GM12873 (cell line): Measurements from ENCODE around the gene ADTRP.

ENCODE experiments used
- CTCF ChIP-seq: IDR thresholded peaks from 2 replicates; pipeline ENCODE4 v1.5.1; 2012; ENCODE audit warnings: low read depth, mild to moderate bottlenecking, moderate library complexity, low read length, control low read depth; ENCODE audit not compliant: insufficient read depth; ENCODE audit errors: missing control alignments

ADTRP gene

GRCh38 chr6:11815231-11815630, 36.6 kb upstream of the ADTRP start:
- TF ChIP-seq CTCF, result no peak

- no peak for TF ChIP-seq CTCF
These were observed 36.2 kb upstream of the ADTRP start for GRCh38 chr6:11814819-11815218.

GRCh38 chr6:11814106-11814505, 35.5 kb upstream of the ADTRP start:
- no peak for TF ChIP-seq CTCF

DNA sequence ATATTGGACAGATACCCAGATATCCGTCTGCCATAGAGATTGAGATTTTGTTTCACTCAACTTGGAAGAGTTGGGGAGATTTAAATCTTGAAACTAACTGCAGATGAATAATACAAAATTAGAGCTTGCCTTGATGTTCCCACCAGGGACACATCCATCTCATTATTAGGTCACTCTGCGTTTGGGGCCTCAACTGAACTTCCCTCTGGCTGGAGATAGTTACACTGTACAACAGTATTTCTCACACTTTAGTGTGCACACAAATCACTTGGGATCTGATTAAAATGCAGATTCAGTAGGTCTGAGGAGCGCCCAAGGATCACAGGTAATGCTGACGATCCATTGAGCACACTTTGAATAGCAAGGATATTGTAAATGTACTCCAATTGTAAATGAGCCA, 35.0 kb upstream of the ADTRP start:
- no peak for TF ChIP-seq CTCF

GRCh38 chr6:11812951-11813350, 34.3 kb upstream of the ADTRP start:
- no peak for TF ChIP-seq CTCF

GRCh38 chr6:11812439-11812838, 33.8 kb upstream of the ADTRP start:
- no peak for TF ChIP-seq CTCF

GRCh38 chr6:11811644-11812264, 33.2 kb upstream of the ADTRP start:
- TF ChIP-seq CTCF, result no peak
